Measurements from ENCODE around the gene FAM229B.
"Not testable (repeated sequence)": the region's sequence is repeated elsewhere in the genome, so short reads cannot be mapped to it uniquely, and the experiment has no call there.

Gene FAM229B

DNA sequence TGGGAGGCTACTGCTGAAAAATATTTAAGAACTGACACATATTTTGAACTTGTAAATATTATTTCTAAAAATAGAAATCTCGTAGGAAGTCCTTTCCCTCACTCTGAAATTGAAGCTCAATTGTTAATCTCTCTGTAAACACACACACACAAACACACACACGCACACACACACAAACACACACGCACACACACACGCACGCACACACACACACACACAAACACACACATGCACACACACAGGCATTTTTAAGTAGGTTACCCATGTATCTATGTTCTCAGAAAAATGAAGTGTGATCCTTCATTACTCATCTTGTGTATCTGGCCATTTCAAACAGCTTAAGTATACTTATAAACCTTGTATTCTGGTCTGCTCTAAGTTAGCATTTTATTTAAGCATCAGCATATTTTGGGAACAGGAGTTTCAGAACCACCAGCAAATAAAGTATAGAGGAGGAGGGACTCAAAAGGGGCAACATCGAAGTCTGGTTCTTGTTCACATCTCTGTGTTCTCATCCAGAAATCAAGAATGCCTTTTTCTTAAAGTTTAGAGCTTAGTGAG, 21.9 kb upstream of the FAM229B start:
- Histone ChIP-seq H3K4me1 (ENCODE audit: control insufficient read depth, insufficient read depth, low read length) (no peaks in the 10 kb centered on the region), H3K27me3 (ENCODE audit: control insufficient read depth, insufficient read depth, low read length) (no peaks in the 10 kb centered on the region), H3K9ac (ENCODE audit: low read length) (no peak overlapping the region), H3K27ac (ENCODE audit: low read depth, low read length) (no peak overlapping the region), H3K36me3 (ENCODE audit: control insufficient read depth, insufficient read depth, low read length) (peaks cover 4% of the 10 kb centered on the region; the same call in 1 of the 2 replicates), H3K9me3 (ENCODE audit: control insufficient read depth, insufficient read depth, low read depth, low read length) (no peaks in the 10 kb centered on the region), H3K4me3 (ENCODE audit: low read depth, low read length) (no peak overlapping the region)

DNA sequence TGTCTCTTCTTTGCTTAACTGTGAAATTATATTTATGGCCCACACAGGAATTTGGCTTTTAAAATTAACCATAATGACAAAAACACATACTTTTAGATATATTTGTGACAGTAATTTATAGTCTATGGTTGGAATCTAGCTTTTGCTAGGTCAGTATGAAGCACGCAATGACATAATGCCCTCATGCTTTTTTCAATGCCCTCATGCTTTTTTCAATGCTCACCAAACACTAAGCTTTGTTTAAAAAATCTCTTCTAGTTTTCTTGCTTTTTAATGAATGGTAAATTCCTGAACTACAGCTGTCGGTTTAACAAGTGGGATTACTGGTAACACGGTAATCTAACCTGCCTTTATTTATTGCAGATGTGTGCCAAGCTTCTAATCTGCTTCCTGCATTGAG, 20.8 kb upstream of the FAM229B start:
- Histone ChIP-seq H3K4me3 (ENCODE audit: low read depth, low read length) (no peak overlapping the region), H3K9me3 (ENCODE audit: control insufficient read depth, insufficient read depth, low read depth, low read length) (no peaks in the 10 kb centered on the region), H3K9ac (ENCODE audit: low read length) (no peak overlapping the region), H3K27ac (ENCODE audit: low read depth, low read length) (no peak overlapping the region), H3K4me1 (ENCODE audit: control insufficient read depth, insufficient read depth, low read length) (no peaks in the 10 kb centered on the region), H3K36me3 (ENCODE audit: control insufficient read depth, insufficient read depth, low read length) (peaks cover 13% of the 10 kb centered on the region), H3K27me3 (ENCODE audit: control insufficient read depth, insufficient read depth, low read length) (no peaks in the 10 kb centered on the region)

DNA sequence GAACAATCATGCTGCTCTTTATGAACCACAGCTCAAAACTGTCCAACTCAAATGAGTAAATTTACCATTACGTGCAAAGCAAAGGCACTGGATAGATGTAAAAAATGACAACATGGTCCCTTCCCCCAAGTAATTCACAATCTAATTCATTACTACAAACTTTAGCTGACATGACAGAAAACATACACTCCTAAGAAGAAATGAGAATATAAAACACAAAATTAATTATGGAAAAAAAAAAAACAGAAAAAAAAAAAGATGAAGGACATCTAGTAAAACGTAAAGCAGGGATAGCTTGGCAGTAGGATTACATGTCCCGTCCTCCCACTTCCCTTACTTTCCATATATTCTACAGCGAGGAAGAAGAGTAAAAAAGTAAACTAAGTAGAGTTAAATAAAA, 5.8 kb upstream of the FAM229B start:
- no peaks in the 10 kb centered on the region for H3K9me3 ChIP-seq (ENCODE audit: control insufficient read depth, insufficient read depth, low read depth, low read length)
- no peak overlapping the region for H3K27ac ChIP-seq (ENCODE audit: low read depth, low read length)
- no peak overlapping the region for H3K4me3 ChIP-seq (ENCODE audit: low read depth, low read length)
- H3K4me1 ChIP-seq (ENCODE audit: control insufficient read depth, insufficient read depth, low read length) = no peaks in the 10 kb centered on the region
- no peaks in the 10 kb centered on the region for H3K27me3 ChIP-seq (ENCODE audit: control insufficient read depth, insufficient read depth, low read length)
- H3K9ac ChIP-seq (ENCODE audit: low read length) = no peak overlapping the region
- H3K36me3 ChIP-seq (ENCODE audit: control insufficient read depth, insufficient read depth, low read length) = peaks cover 58% of the 10 kb centered on the region

DNA sequence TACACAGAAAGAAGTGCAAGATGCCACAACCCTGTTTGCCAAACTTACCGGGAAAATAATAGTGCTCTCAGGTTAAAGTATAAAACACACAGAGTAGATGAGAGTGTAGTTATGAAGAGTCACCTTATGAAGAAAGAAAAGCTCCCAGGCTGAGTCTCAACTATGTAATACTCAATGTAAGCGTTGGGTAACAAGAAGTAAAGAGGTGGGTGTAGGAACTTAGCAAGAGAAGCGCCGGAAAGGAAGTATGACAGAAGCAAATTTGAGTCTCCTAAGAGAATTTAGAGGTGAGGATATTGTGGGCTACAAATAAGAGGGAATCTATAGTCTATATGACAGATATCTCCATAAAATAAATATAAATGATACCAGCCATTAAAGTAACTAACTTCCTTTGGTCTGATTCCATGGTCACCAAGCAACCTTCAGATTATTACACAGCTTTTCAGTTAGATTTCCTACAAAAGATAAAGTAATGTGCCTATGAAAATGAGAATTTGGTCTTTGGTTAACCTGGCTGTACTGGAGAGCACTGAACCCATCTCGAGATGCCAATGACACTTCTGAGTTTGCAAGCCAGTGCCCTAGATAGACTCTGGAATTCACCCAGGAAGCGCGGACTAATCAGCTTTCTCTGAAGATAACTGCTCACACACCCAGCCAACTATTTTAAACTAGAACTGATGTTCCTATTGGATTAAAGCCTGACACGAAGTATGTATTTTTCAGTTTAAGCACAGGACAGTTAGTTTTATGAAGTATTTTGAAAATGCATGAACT, 1.9 kb upstream of the FAM229B start:
- H3K27ac ChIP-seq (ENCODE audit: low read depth, low read length) = no peak overlapping the region
- H3K27me3 ChIP-seq (ENCODE audit: control insufficient read depth, insufficient read depth, low read length) = peaks cover 5% of the 10 kb centered on the region; the same call in 1 of the 2 replicates
- H3K4me3 ChIP-seq (ENCODE audit: low read depth, low read length) = no peak overlapping the region
- H3K9me3 ChIP-seq (ENCODE audit: control insufficient read depth, insufficient read depth, low read depth, low read length) = no peaks in the 10 kb centered on the region
- peaks cover 26% of the 10 kb centered on the region; the same call in 1 of the 2 replicates for H3K36me3 ChIP-seq (ENCODE audit: control insufficient read depth, insufficient read depth, low read length)
- H3K4me1 ChIP-seq (ENCODE audit: control insufficient read depth, insufficient read depth, low read length) = no peaks in the 10 kb centered on the region
- H3K9ac ChIP-seq (ENCODE audit: low read length) = no peak overlapping the region

DNA sequence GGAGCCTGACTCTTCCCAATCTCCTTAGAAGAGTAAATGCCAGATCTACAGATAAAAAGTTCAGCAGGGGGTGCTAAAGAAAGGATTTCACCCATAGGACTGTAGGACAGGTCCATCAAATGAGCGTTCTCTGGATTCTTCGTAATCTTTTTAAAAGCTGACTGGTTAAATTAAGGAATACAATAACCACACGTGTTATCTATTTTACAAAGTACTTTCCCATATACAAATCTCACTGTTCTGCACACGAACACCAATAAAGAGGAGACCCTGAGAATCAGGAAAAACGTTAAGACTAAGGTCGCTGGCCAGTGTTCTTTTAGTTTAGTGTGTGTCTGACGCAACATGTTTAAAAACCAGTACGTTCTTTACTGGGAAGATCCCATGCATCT, 651 bp upstream of the FAM229B start:
- Histone ChIP-seq H3K9ac (ENCODE audit: low read length) (peak overlapping the region; percentile 77), H3K9me3 (ENCODE audit: control insufficient read depth, insufficient read depth, low read depth, low read length) (no peaks in the 10 kb centered on the region), H3K36me3 (ENCODE audit: control insufficient read depth, insufficient read depth, low read length) (peaks cover 24% of the 10 kb centered on the region; the same call in 1 of the 2 replicates), H3K27me3 (ENCODE audit: control insufficient read depth, insufficient read depth, low read length) (peaks cover 5% of the 10 kb centered on the region; the same call in 1 of the 2 replicates), H3K4me3 (ENCODE audit: low read depth, low read length) (peak overlapping the region; percentile 94), H3K27ac (ENCODE audit: low read depth, low read length) (peak overlapping the region; percentile 10; the same call in 1 of the 2 replicates), H3K4me1 (ENCODE audit: control insufficient read depth, insufficient read depth, low read length) (no peaks in the 10 kb centered on the region)

DNA sequence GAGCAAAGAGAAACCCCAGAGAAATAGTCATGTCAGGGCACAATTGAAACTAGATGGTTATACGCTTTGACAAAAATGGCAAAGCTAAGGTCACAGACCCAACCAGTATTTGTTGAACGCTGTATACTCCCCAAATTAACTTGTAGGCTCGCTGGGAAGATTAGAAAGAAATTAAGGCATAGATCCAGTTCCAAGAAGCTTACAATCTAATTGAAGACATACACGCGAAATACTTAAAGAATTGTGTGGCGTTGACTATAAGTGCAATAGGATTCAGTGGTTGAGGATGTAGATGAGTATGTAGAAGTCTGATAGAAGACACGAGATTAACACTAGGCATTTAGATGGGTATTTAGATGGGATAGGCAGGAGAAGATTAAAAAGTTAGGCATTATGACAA, 525 bp downstream of the FAM229B start:
- no peak overlapping the region for H3K27ac ChIP-seq (ENCODE audit: low read depth, low read length)
- no peaks in the 10 kb centered on the region for H3K4me1 ChIP-seq (ENCODE audit: control insufficient read depth, insufficient read depth, low read length)
- peaks cover 5% of the 10 kb centered on the region; the same call in 1 of the 2 replicates for H3K27me3 ChIP-seq (ENCODE audit: control insufficient read depth, insufficient read depth, low read length)

DNA sequence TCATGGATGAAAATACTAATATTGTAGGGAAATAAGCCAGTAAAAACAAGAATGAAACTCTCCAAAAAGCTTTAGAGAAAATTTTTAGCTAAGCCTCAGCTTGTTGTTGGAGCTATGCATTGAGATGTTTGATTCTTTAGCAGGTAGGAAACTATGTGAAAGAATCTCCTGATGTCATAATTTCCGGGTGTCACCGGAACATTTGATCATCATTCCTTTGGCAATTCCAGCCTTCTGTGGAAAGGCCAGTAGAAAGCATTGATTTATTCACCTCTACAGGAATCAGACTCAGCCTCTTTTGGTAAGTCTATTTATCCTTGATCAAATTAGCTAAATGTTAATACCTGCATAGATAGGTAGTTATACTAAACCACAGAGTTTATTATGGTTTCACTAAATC, 9.5 kb downstream of the FAM229B start:
- Histone ChIP-seq H3K27me3 (ENCODE audit: control insufficient read depth, insufficient read depth, low read length) (no peaks in the 10 kb centered on the region), H3K27ac (ENCODE audit: low read depth, low read length) (no peak overlapping the region), H3K9me3 (ENCODE audit: control insufficient read depth, insufficient read depth, low read depth, low read length) (no peaks in the 10 kb centered on the region), H3K4me3 (ENCODE audit: low read depth, low read length) (no peak overlapping the region), H3K36me3 (ENCODE audit: control insufficient read depth, insufficient read depth, low read length) (no peaks in the 10 kb centered on the region), H3K9ac (ENCODE audit: low read length) (no peak overlapping the region), H3K4me1 (ENCODE audit: control insufficient read depth, insufficient read depth, low read length) (peaks cover 28% of the 10 kb centered on the region)

More for the DNA sequence above, 525 bp downstream of the FAM229B start:
- no peaks in the 10 kb centered on the region for H3K9me3 ChIP-seq (ENCODE audit: control insufficient read depth, insufficient read depth, low read depth, low read length)
- H3K4me3 ChIP-seq (ENCODE audit: low read depth, low read length) = peak overlapping the region; percentile 94
- peaks cover 18% of the 10 kb centered on the region; the same call in 1 of the 2 replicates for H3K36me3 ChIP-seq (ENCODE audit: control insufficient read depth, insufficient read depth, low read length)
- H3K9ac ChIP-seq (ENCODE audit: low read length) = peak overlapping the region; percentile 57

DNA sequence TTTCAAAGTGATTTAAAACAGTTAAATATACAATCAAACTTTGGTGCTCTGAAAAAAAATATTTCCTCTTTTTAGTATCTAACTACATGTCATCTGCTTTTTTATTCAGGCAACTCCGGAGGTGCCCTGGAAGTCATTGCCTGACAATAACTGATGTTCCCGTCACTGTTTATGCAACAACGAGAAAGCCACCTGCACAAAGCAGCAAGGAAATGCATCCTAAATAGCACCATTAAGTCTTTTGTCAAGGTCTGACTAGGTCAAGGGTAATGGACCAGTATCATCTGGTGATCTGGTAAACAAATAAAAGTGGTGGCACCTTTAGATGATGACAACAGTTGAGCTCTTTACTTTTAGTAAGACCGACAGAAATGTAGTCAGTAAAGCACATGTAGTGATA, 13.2 kb downstream of the FAM229B start:
- peak overlapping the region; percentile 63; the same call in 1 of the 2 replicates for H3K27ac ChIP-seq (ENCODE audit: low read depth, low read length)
- peak overlapping the region; percentile 16; the same call in 1 of the 2 replicates for H3K4me3 ChIP-seq (ENCODE audit: low read depth, low read length)
- H3K9ac ChIP-seq (ENCODE audit: low read length) = no peak overlapping the region
- no peaks in the 10 kb centered on the region for H3K27me3 ChIP-seq (ENCODE audit: control insufficient read depth, insufficient read depth, low read length)
- H3K4me1 ChIP-seq (ENCODE audit: control insufficient read depth, insufficient read depth, low read length) = peaks cover 29% of the 10 kb centered on the region
- H3K36me3 ChIP-seq (ENCODE audit: control insufficient read depth, insufficient read depth, low read length) = no peaks in the 10 kb centered on the region
- 0 out of 2 replicates have a peak, but pooled peaks cover 3% of the 10 kb centered on the region for H3K9me3 ChIP-seq (ENCODE audit: control insufficient read depth, insufficient read depth, low read depth, low read length)

DNA sequence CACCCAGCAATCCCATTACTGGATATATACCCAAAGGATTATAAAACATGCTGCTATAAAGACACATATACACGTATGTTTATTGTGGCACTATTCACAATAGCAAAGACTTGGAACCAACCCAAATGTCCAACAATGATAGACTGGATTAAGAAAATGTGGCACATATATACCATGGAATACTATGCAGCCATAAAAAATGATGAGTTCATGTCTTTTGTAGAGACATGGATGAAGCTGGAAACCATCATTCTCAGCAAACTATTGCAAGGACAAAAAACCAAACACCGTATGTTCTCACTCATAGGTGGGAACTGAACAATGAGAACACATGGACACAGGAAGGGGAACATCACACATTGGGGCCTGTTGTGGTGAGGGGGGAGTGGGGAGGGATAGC, 18.6 kb downstream of the FAM229B start:
- not testable (repeated sequence) for H3K4me1 ChIP-seq (ENCODE audit: control insufficient read depth, insufficient read depth, low read length); H3K4me3 ChIP-seq (ENCODE audit: low read depth, low read length)

DNA sequence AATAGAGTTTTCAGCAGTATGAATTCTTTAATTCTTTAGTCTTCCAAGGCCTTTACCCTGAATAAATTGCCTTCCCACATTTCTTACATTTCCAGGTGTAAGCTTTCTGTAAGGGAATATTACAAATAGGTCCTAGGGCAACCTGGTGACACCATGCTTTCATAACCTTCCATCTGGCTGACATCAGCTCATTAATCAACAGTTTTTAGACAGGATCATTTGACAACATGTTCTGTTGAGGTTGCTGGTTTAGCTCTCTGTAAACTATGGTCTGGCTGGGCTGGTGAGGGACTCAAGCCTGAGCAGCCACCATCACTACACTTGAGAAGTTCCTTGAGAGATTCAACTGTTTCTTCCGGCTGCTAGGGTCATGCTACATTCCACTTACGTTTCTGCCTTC, 19.2 kb downstream of the FAM229B start:
- Histone ChIP-seq H3K9me3 (ENCODE audit: control insufficient read depth, insufficient read depth, low read depth, low read length) (0 out of 2 replicates have a peak, but pooled peaks cover 3% of the 10 kb centered on the region), H3K9ac (ENCODE audit: low read length) (no peak overlapping the region), H3K4me3 (ENCODE audit: low read depth, low read length) (no peak overlapping the region), H3K36me3 (ENCODE audit: control insufficient read depth, insufficient read depth, low read length) (no peaks in the 10 kb centered on the region), H3K27ac (ENCODE audit: low read depth, low read length) (no peak overlapping the region), H3K27me3 (ENCODE audit: control insufficient read depth, insufficient read depth, low read length) (no peaks in the 10 kb centered on the region), H3K4me1 (ENCODE audit: control insufficient read depth, insufficient read depth, low read length) (0 out of 2 replicates have a peak, but pooled peaks cover 4% of the 10 kb centered on the region)

More for the DNA sequence above, 18.6 kb downstream of the FAM229B start:
- not testable (repeated sequence) for H3K27me3 ChIP-seq (ENCODE audit: control insufficient read depth, insufficient read depth, low read length); H3K9ac ChIP-seq (ENCODE audit: low read length); H3K27ac ChIP-seq (ENCODE audit: low read depth, low read length); H3K36me3 ChIP-seq (ENCODE audit: control insufficient read depth, insufficient read depth, low read length); H3K9me3 ChIP-seq (ENCODE audit: control insufficient read depth, insufficient read depth, low read depth, low read length)

DNA sequence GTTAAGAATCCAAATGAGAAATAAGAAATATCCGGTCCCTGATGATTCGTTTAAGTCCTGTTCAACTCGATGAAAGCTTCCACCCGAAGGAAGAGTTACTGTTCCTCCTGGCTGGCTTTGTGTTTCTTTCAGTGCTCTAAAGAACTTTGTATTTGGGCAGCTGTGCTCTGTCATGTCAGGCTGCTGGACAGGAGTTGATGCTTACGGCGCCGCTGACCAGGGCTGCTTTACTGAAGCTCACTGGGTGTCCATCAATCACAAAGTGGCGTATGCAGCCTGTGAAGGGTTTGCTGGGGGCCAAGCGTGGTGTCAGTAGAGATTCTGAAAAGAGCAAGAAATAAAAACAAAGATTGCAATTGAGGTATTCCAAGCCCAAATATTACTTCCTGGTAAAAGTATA, 21.9 kb downstream of the FAM229B start:
- no peak overlapping the region for H3K27ac ChIP-seq (ENCODE audit: low read depth, low read length)
- no peaks in the 10 kb centered on the region for H3K27me3 ChIP-seq (ENCODE audit: control insufficient read depth, insufficient read depth, low read length)
- H3K36me3 ChIP-seq (ENCODE audit: control insufficient read depth, insufficient read depth, low read length) = no peaks in the 10 kb centered on the region
- no peaks in the 10 kb centered on the region for H3K4me1 ChIP-seq (ENCODE audit: control insufficient read depth, insufficient read depth, low read length)
- H3K4me3 ChIP-seq (ENCODE audit: low read depth, low read length) = no peak overlapping the region
- H3K9ac ChIP-seq (ENCODE audit: low read length) = no peak overlapping the region
- H3K9me3 ChIP-seq (ENCODE audit: control insufficient read depth, insufficient read depth, low read depth, low read length) = 0 out of 2 replicates have a peak, but pooled peaks cover 3% of the 10 kb centered on the region
